Stimulated activated CD8-positive, alpha-beta memory T cell treated with anti-CD3 and anti-CD28 coated beads, Interleukin-12 subunit alpha, Interleukin-12 subunit beta, amount 100 ng/mL, for 24 hours (primary cell): ENCODE data around the gene PARL.

ENCODE experiments used
- DNase-seq: peaks from one replicate; pipeline ENCODE4 v3.0.0-alpha.2; 2020; ENCODE audit errors: extremely low read depth

The PARL gene

DNA sequence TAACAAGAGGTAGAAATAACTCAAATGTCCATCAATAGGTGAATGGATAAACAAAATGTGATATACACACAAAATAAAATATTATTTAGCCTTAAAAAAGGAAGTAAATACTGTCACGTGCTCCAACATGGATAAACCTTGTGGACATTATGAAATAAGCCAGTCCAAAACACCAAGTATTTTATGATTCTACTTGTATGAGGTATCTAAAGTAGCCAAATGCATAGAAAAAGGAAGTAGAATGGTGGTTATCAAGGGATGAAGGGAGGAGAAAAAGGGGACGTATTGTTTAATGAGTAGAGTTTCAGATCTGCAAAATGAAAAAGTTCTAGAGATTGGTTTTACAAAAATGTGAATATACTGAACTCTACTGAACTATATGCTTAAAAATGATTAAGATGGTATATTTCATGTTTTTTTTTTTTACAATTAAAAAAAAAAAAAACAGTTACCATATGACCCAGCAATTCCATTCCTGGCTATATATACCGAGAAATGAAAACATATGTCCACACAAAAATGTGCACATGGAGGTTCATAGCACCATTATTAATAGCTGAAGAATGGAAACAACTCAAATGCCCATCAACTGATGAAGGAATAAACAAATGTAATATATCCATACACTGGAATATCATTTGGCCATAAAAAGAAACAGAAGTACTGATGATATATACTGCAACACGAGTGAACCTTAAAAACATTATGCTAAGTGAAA, 30.2 kb downstream of the PARL start:
- DNase-seq, result no peak

DNA sequence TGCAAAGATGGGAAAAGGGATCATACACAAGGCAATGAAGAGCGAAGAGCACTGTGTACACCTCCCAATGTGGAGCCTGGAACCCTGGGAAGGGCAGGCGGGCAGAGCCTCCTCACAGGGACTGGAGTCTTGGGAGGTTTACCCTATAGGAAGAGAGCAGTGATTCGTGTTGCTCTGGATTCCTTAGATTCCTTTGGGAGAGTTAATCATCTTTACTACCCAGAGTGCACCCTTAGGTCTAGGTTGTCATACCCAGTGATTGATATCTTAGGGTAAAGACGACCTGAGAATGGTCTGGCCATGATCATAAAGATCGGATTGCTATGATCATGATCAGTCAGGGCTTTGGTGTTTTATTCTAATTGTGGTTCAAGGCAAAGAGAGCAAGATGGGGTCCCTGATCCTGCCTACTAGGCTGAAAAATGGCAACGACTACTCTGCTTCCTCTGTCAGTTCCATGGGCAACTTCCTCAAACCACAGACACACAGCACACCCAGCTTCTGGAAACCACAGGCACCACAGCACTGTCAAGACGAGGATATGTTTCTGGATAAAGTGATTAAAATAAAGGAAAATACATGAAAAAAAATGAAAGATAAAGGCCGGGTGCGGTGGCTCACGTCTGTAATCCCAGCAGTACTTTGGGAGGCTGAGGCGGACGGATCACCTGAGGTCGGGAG, 38.9 kb downstream of the PARL start:
- no peak for DNase-seq

DNA sequence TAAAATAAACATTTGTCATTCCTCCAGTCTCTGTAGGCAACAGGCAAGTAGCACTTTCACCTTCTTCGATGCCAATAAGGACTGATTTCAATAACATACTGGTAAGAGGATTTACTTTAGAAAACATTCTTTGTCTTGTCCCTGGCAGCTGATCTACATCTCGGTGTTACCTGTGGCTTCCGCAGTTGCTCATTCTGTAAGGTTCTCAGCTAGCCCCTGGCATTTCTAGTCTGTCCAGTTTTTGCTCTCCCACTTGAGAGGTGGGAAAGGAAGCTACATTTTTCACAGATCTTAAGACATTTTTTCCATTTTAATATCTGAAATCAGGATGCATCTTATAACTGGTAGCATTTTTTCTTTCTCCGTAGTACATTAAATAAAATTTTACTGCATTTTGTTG, 39.6 kb downstream of the PARL start:
- DNase-seq, result no peak

GRCh38 chr3:183844606-183845005, 40.1 kb downstream of the PARL start:
- no peak for DNase-seq

DNA sequence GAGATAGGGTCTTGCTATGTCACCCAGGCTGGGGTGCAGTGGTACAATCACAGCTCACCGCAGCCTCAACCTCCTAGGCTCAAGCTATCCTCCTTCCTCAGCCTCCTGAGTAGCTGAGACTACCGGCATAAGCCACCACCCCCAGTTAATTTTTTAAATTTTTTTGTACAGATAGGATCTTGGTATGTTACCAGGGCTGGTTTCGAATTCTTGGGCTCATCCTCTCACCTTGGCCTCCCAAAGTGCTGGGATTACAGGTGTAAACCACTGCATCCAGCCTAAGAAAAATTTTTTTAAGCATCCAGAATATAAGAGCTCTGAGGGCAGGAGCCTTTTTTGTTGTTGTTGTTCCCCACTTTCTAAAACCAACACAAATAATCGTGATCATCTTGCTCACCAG, 44.9 kb downstream of the PARL start:
- no peak for DNase-seq

DNA sequence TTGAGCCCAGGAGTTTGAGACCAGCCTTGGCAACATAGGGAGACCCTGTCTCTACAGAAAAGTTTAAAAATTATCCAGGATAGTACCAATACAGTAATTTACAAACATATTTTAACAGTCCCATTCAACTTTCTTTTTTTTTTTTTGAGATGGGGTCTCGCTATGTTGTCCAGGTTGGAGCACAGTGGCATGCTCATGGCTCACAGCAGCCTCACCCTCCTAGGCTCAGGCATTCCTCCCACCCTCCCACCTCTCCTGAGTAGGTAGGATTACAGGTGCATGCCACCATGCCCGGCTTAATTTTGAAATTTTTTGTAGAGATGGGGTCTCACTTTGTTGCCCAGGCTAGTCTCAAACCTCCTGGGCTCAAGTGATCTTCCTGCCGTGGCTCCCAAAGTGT, 46.8 kb downstream of the PARL start:
- DNase-seq, result no peak

- DNase-seq, result no peak
Observed at GRCh38 chr3:183837390-183837789, 47.3 kb downstream of the PARL start.

DNA sequence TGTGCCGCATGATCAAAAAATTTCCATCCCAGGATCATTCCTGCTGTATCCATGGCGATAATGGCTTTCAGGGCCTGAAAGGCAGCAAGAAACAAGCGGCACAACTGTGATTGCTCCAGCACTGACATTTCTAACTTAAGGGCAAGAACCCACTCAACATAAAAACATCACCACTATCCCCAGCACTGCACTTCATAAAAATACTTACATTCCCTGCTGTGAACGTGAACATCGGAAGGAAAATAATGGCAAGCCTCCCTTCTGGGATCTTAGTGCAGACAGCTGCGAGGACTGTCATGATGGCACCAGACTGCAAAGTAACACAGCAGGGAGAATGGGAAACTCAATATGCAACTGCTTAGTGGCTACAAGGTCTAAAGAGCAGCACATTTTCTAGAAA, 51.2 kb downstream of the PARL start:
- no peak for DNase-seq

DNA sequence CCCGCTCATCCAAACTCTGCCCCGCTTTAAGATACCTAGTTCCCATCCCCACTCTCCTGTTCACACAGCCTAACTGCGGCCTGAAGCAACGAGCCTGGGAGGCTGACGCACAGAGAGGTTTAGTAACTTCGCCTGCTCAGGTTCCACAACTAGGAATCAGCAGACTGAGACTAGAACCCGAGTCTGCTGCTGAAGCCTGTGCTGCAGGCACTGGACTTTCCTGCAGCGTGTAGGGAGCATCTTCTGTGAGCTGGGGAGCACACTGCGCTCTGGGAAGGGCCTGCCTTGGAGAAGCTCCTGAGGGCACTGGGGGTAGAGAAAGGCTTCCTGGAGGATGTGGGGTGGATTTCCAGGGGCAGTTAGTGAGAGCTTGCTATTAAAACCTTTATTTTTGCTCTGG, 54.5 kb downstream of the PARL start:
- no peak for DNase-seq

- no peak for DNase-seq
Observed at GRCh38 chr3:183829466-183829865, 55.2 kb downstream of the PARL start.

DNA sequence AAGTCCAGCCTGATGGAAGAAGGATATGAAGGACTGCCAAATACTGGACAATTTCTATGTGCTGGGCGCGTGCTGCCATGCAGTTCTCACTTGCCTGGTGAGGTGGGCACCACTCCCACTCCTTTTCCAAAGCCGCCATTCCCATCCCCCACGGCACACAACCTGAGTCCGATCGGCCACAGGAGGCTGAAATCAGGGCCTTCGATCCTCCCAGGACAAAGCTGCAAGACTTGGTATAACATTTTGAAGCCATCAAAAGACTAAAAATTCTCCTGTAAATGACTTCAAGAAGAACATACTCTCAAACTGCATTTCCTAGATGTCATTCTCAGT, 56.2 kb downstream of the PARL start:
- no peak for DNase-seq

GRCh38 chr3:183827809-183828537, 56.7 kb downstream of the PARL start:
- DNase-seq, result no peak

GRCh38 chr3:183826448-183827250, 58.0 kb downstream of the PARL start:
- no peak for DNase-seq

GRCh38 chr3:183825456-183826161, 59.1 kb downstream of the PARL start, which contains the start of gene MAP6D1:
MAP6D1 (minus strand) TSS chr3:183825577; CDS start chr3:183825547, 30 bp downstream.
- DNase-seq, result peak; percentile 10

- no peak for DNase-seq
Observed at GRCh38 chr3:183824761-183825455, 59.8 kb downstream of the PARL start.

DNA sequence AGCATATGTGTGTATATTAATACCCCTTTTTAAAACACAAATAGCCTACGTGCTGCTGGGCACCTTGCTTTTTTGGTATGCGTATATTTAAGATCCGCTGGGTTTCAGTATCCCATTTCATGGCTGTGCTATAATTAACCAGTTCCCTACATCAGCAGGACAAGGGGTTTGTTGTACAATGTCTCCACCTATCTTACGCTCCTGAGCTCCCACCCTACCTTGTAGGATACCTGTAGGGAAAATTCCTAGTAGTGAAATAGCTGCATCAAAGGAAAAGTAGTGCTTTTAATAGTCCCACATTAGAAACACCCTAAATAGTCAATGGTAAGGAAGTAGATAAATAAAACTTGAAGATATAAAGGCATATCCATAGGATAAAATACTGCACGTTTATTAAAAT, 60.7 kb downstream of the PARL start:
- DNase-seq, result no peak

GRCh38 chr3:183822631-183823030, 62.0 kb downstream of the PARL start:
- no peak for DNase-seq

DNA sequence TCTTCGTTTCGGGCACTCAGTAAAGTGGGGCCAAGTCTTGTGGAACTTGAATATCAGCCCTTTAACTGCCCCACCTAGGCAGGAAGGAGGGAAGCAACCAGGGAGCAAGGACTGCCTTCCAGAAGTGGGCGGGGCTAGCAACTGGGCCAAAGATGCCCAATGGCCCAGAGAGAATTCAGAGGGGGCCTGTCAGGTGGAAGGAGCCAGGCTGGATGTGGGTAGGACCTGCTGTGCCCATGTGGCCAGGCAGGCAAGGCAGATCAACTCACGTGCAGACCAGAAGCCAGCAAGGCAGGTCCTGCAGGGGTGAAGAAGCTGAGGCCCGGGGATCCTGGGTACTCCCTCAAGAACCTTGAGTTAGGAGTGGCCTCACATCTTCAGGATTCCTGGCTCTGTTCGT, 64.8 kb downstream of the PARL start:
- DNase-seq, result no peak

DNA sequence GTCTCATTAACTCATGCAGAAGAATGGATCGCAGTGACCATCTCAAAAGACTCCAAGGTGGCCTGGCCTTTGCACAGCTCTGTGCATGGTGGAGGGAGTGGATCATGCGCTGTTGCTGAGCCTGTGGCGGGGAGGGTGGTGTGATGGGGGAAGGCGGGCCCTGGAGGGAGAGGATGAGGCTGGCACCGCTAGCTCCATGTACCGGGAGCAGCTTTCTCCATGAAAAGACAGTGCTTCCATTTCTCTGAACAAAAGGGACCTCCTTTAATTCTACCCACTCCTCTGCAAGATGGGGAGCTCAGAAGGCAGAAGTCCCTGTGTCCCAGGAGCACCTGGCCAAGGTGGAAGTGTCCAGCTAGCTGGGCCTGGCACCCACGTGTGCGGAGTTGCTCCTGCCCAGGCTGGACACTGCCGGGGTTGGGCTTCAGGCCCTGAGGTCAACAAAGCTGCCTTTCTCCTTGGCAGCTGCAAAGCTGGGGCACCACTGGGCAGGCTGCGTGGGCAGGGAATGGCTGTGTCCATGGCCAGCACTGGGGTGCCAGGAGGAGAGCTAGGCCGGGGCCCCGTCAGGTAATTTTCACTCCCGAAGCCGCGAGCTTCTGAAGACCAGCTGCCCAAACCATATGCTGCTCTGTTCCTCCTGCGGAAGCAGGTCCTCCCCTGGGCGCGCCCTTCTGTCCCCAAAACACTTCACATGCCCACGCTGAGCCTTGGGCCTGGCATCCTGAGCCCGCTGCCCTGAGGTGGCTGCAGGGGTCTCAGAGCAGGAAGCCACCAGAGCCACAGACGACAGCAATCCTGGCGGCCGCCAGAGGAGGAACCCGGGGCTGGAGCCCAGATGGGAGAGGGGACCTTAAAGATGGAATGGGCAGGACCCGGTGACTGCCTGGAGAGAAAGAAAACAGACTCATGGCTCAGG, 65.7 kb downstream of the PARL start:
- no peak for DNase-seq
